ENCODE measurements around the gene OR4D9. TPM values are rescaled to one million over a fixed set of nuclear protein-coding genes. Genes with fewer than 3 reads are reported as not detected.
"Not testable (repeated sequence)": the region's sequence is repeated elsewhere in the genome, so short reads cannot be mapped to it uniquely, and the experiment has no call there.

OR4D9 gene
- polyA plus RNA-seq, 1 of the 3 experiments (the other 2 are of a cell fraction) = not detected

DNA sequence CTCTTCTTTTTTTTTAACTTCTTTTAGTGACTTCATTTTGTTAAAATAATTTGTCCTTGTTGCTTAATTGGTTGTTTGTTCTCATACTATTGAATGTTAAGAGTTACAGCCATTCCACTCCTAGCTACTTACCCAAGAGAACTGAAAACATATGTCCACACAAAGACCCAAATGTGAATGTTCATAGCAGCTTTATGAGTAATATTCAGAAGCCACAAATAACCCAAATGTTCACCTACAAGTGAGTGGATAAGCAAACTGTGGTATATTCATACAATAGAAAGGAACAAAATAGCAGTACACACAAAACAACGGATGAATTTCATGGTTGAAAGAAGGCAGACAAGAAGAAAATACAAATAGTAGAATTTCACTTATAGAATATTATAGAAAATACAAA, 9.4 kb upstream of the OR4D9 start (continued):
- TF ChIP-seq TEAD4 (IDR thresholded peaks at IDR 0.05; ENCODE audit: borderline replicate concordance, insufficient read depth) (no peak), EZH2phosphoT487 (IDR thresholded peaks at IDR 0.05; ENCODE audit: borderline replicate concordance, low read depth) (no peak), RFX5 (IDR thresholded peaks at IDR 0.05; ENCODE audit: low read length) (no peak), ELF1 (IDR thresholded peaks at IDR 0.05) (no peak), RXRA (IDR thresholded peaks at IDR 0.05; ENCODE audit: borderline replicate concordance, low read depth) (no peak)
- TF ChIP-seq, protein P1, sequence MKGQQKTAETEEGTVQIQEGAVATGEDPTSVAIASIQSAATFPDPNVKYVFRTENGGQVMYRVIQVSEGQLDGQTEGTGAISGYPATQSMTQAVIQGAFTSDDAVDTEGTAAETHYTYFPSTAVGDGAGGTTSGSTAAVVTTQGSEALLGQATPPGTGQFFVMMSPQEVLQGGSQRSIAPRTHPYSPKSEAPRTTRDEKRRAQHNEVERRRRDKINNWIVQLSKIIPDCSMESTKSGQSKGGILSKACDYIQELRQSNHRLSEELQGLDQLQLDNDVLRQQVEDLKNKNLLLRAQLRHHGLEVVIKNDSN (IDR thresholded peaks at IDR 0.05; ENCODE audit: borderline replicate concordance, low read depth) = no peak

DNA sequence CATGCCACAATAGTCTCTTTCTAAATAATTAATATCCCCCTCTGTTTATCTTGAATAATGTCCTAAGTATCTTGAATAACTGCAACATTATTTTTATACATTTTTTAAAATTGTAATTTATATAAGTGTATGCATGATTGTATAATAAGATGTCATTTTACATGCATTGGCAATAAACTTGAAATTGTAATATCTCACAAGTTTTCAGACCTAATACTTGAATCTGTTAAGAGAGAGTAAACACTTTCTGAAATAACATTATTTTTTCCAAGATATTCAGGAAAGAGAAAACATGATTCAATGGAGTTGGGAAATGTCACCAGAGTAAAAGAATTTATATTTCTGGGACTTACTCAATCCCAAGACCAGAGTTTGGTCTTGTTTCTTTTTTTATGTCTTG, 8.1 kb upstream of the OR4D9 start, which contains the start of gene OR4D11:
Gene OR4D11 (plus strand): TSS at position 301 of the 400 bp plus-strand sequence. CDS start 0 bp downstream, at position 301.
- H3K36me3 ChIP-seq (replicated peaks in 1 of 2; ENCODE audit: control insufficient read depth in 1 of 2, insufficient read depth in 2 of 2, low read length in 1 of 2) = no peaks in the 10 kb centered on the region
- H3K9ac ChIP-seq = no peak within 1 kb of the TSS
- H4K20me1 ChIP-seq (ENCODE audit: insufficient read depth) = no peaks in the 10 kb centered on the region
- H3F3A ChIP-seq (replicated peaks; ENCODE audit: insufficient read depth) = no peaks in the 10 kb centered on the region
- no peak within 1 kb of the TSS for H3K4me2 ChIP-seq
- H3K9me2 ChIP-seq = no peaks in the 10 kb centered on the region
- H3K27me3 ChIP-seq (ENCODE audit: insufficient read depth) = peaks cover 18% of the 10 kb centered on the region; the same call in 1 of the 2 replicates
- CTCF ChIA-PET = no interaction called here
- no peak within 1 kb of the TSS for H2AFZ ChIP-seq (ENCODE audit: low read depth)
- H3K79me2 ChIP-seq (ENCODE audit: insufficient read depth) = no peaks in the 10 kb centered on the region
- no peak for DNase-seq
- TF ChIP-seq GABPA (IDR thresholded peaks at IDR 0.05; ENCODE audit: low read depth) (no peak), POLR2AphosphoS5 (IDR thresholded peaks at IDR 0.05; ENCODE audit: low read depth, low read length) (no peak), JUND (IDR thresholded peaks at IDR 0.05) (no peak)
- no peaks in the 10 kb centered on the region for H3K4me1 ChIP-seq (ENCODE audit: control insufficient read depth in 1 of 2, insufficient read depth in 2 of 2, low read depth in 1 of 2, low read length in 1 of 2)
- H3K4me3 ChIP-seq (ENCODE audit: low read depth in 2 of 2, low read length in 1 of 2) = no peak within 1 kb of the TSS
- H3K27ac ChIP-seq (ENCODE audit: low read depth in 2 of 2, low read length in 1 of 2) = no peak within 1 kb of the TSS
- no peaks in the 10 kb centered on the region for H3K9me3 ChIP-seq
- POLR2A ChIA-PET = no interaction called here

DNA sequence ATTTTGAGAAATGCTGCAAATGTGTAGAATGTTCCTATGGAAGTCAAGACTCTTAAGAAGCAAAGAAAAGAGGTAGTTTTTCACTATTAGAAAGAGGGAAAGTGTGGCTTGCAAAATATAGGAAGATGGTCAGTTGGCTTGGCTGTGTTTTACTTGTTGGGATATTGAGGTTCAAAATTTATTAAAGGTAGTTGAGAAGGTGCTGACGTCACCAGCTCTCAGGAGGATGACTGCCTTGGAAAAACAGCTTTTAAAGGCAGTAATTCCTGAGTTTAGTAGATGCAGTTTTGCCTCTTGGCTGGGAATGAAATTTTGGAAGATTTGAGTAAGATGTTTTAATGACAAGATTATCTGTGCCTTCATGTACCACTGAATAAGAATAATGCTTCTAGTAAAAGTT, 336 bp downstream of the OR4D9 start:
- Histone ChIP-seq H4K20me1 (ENCODE audit: insufficient read depth) (no peaks in the 10 kb centered on the region), H3K27ac (ENCODE audit: low read depth in 2 of 2, low read length in 1 of 2) (no peak overlapping the region), H3K9ac (no peak overlapping the region), H3K4me1 (ENCODE audit: control insufficient read depth in 1 of 2, insufficient read depth in 2 of 2, low read depth in 1 of 2, low read length in 1 of 2) (no peaks in the 10 kb centered on the region), H3K79me2 (ENCODE audit: insufficient read depth) (no peaks in the 10 kb centered on the region), H3K4me2 (no peak overlapping the region), H2AFZ (ENCODE audit: low read depth) (no peak overlapping the region), H3K36me3 (replicated peaks in 1 of 2; ENCODE audit: control insufficient read depth in 1 of 2, insufficient read depth in 2 of 2, low read length in 1 of 2) (no peaks in the 10 kb centered on the region), H3K4me3 (ENCODE audit: low read depth in 2 of 2, low read length in 1 of 2) (no peak overlapping the region), H3F3A (replicated peaks; ENCODE audit: insufficient read depth) (no peaks in the 10 kb centered on the region), H3K9me2 (no peaks in the 10 kb centered on the region), H3K27me3 (ENCODE audit: insufficient read depth) (peaks cover 14% of the 10 kb centered on the region; the same call in 1 of the 2 replicates), H3K9me3 (no peaks in the 10 kb centered on the region)
- POLR2A ChIA-PET = no interaction called here
- CTCF ChIA-PET = no interaction called here
- DNase-seq = no peak
- TF ChIP-seq MEF2A (IDR thresholded peaks at IDR 0.05; ENCODE audit: borderline replicate concordance, low read depth) = no peak
- TF ChIP-seq RAD21 (IDR thresholded peaks at IDR 0.05; ENCODE audit: low read length) = no peak
- TF ChIP-seq GATA2 (CRISPR knock-in tag; IDR thresholded peaks at IDR 0.05) = no peak
- TF ChIP-seq JUND (IDR thresholded peaks at IDR 0.05) = no peak
- TF ChIP-seq, protein P2, sequence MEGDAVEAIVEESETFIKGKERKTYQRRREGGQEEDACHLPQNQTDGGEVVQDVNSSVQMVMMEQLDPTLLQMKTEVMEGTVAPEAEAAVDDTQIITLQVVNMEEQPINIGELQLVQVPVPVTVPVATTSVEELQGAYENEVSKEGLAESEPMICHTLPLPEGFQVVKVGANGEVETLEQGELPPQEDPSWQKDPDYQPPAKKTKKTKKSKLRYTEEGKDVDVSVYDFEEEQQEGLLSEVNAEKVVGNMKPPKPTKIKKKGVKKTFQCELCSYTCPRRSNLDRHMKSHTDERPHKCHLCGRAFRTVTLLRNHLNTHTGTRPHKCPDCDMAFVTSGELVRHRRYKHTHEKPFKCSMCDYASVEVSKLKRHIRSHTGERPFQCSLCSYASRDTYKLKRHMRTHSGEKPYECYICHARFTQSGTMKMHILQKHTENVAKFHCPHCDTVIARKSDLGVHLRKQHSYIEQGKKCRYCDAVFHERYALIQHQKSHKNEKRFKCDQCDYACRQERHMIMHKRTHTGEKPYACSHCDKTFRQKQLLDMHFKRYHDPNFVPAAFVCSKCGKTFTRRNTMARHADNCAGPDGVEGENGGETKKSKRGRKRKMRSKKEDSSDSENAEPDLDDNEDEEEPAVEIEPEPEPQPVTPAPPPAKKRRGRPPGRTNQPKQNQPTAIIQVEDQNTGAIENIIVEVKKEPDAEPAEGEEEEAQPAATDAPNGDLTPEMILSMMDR (IDR thresholded peaks at IDR 0.05) = no peak
- TF ChIP-seq, protein P3, sequence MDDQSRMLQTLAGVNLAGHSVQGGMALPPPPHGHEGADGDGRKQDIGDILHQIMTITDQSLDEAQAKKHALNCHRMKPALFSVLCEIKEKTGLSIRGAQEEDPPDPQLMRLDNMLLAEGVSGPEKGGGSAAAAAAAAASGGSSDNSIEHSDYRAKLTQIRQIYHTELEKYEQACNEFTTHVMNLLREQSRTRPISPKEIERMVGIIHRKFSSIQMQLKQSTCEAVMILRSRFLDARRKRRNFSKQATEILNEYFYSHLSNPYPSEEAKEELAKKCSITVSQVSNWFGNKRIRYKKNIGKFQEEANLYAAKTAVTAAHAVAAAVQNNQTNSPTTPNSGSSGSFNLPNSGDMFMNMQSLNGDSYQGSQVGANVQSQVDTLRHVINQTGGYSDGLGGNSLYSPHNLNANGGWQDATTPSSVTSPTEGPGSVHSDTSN (IDR thresholded peaks at IDR 0.05) = no peak
- TF ChIP-seq MXI1 (IDR thresholded peaks at IDR 0.05; ENCODE audit: low read depth, low read length) = no peak
- 7% methylated on average over 1 of the region's 1 CpG for WGBS (ENCODE audit: low lambda C conversion rate)

DNA sequence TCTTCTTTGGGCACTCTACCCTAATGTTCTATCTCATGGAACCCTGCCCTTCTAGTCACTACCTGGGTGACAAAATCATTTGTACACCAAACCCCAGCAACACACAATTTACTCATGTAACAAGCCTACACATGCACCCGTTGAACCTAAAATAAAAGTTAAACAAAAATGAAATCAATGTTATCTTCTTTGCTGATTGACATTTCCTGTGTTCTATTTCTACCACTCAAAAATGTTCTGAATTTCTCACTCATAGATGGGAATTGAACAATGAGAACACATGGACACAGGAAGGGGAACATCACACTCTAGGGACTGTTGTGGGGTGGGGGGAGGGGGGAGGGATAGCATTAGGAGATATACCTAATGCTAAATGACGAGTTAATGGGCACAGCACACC, 8.8 kb downstream of the OR4D9 start:
- H3K4me1 ChIP-seq (ENCODE audit: control insufficient read depth in 1 of 2, insufficient read depth in 2 of 2, low read depth in 1 of 2, low read length in 1 of 2); H3K36me3 ChIP-seq (replicated peaks in 1 of 2; ENCODE audit: control insufficient read depth in 1 of 2, insufficient read depth in 2 of 2, low read length in 1 of 2); POLR2A ChIA-PET; H3K9me2 ChIP-seq; DNase-seq; H3K79me2 ChIP-seq (ENCODE audit: insufficient read depth); CTCF ChIA-PET; H3K9me3 ChIP-seq; H3K27ac ChIP-seq (ENCODE audit: low read depth in 2 of 2, low read length in 1 of 2); H3K4me2 ChIP-seq; H3K9ac ChIP-seq; H3F3A ChIP-seq (replicated peaks; ENCODE audit: insufficient read depth); H3K4me3 ChIP-seq (ENCODE audit: low read depth in 2 of 2, low read length in 1 of 2); H4K20me1 ChIP-seq (ENCODE audit: insufficient read depth); H2AFZ ChIP-seq (ENCODE audit: low read depth): not testable (repeated sequence)
- 7% methylated on average over 2 of the region's 2 CpGs for WGBS (ENCODE audit: low lambda C conversion rate)
- peaks cover 50% of the 10 kb centered on the region; the same call in 1 of the 2 replicates for H3K27me3 ChIP-seq (ENCODE audit: insufficient read depth)
